HepG2 (cell line): Measurements from ENCODE around the gene SLC16A3. TPM values are rescaled to one million over a fixed set of nuclear protein-coding genes. Genes with fewer than 3 reads are reported as not detected.
A peak's percentile ranks its signal among the peaks of the same experiment; 100 is the strongest.

ENCODE experiments used
- CHD2 ChIP-seq: IDR thresholded peaks from 2 replicates; pipeline ENCODE4 v1.6.1; 2011; ENCODE audit warnings: low read depth, low read length, improper control_type of control experiment
- MAFG ChIP-seq: sonication (generic); formaldehyde crosslinking; IDR thresholded peaks from 2 replicates; pipeline ENCODE4 v1.5.1; 2020; ENCODE audit warnings: mild to moderate bottlenecking, missing genetic modification reagents
- MAFK ChIP-seq, 2 experiments: IDR thresholded peaks in 1 of 2; conservative IDR thresholded peaks in 1 of 2; 2 replicates each; pipeline ENCODE4 v1.6.1; 2011; ENCODE audit warnings: improper control_type of control experiment in 2 of 2, low read length in 2 of 2
- POGZ ChIP-seq: sonication (generic); formaldehyde crosslinking; IDR thresholded peaks from 2 replicates; pipeline ENCODE4 v1.4.0; 2020; ENCODE audit warnings: mild to moderate bottlenecking, missing genetic modification reagents
- SP4 ChIP-seq: sonication (generic); formaldehyde crosslinking; IDR thresholded peaks from 2 replicates; pipeline ENCODE4 v1.8.1; 2023; ENCODE audit warnings: mild to moderate bottlenecking, missing genetic modification reagents
- SP5 ChIP-seq: IDR thresholded peaks from 2 replicates; pipeline ENCODE4 v1.6.1; 2016; ENCODE audit warnings: low read depth, borderline replicate concordance
- TMF1 ChIP-seq: sonication (generic); formaldehyde crosslinking; IDR thresholded peaks from 2 replicates; pipeline ENCODE4 v1.8.1; 2022; ENCODE audit warnings: low read depth, missing genetic modification reagents
- ZBTB38 ChIP-seq: sonication (generic); formaldehyde crosslinking; IDR thresholded peaks from 2 replicates; pipeline ENCODE4 v1.5.1; 2020; ENCODE audit warnings: mild to moderate bottlenecking, missing genetic modification reagents
- ZFP36 ChIP-seq: fragments of 150-350 bp; IDR thresholded peaks from 2 replicates; pipeline ENCODE4 v1.6.1; 2018; ENCODE audit warnings: borderline replicate concordance, low read length, low read depth; ENCODE audit not compliant: partially characterized antibody
- ZNF546 ChIP-seq: sonication (generic); formaldehyde crosslinking; conservative IDR thresholded peaks from 2 replicates; pipeline ENCODE4 v1.8.1; 2023; ENCODE audit warnings: mild to moderate bottlenecking, missing genetic modification reagents
- ZNF589 ChIP-seq: sonication (generic); formaldehyde crosslinking; conservative IDR thresholded peaks from 2 replicates; pipeline ENCODE4 v1.8.0; 2022; ENCODE audit warnings: mild to moderate bottlenecking, moderate library complexity, missing genetic modification reagents
- ZNF773 ChIP-seq: sonication (generic); formaldehyde crosslinking; IDR thresholded peaks from 2 replicates; pipeline ENCODE4 v1.4.0; 2020; ENCODE audit warnings: missing genetic modification reagents, borderline replicate concordance
- ZNF790 ChIP-seq: sonication (generic); formaldehyde crosslinking; IDR thresholded peaks from 2 replicates; pipeline ENCODE4 v1.8.0; 2022; ENCODE audit warnings: missing genetic modification reagents, mild to moderate bottlenecking, borderline replicate concordance
- polyA plus RNA-seq, 8 experiments: library from polyadenylated mRNA; depleted of rRNA in 3 of 8; stranded (reverse) in 7 of 8; unstranded in 1 of 8; fragments of >200 nt; fragmentation: Illumina TruSeq in 4 of 8; extraction: Trizol in 4 of 8; gene quantifications; 2 replicates each; pipeline versions ENCODE4 v1.2.1 to v1.2.3, GENCODE V29; 2011 to 2016; ENCODE audit warnings: low read depth in 4 of 8, missing spikeins in 1 of 8, mixed read lengths in 1 of 8; ENCODE audit not compliant: insufficient read depth in 1 of 8
- total RNA-seq, 5 experiments: library from RNA; depleted of rRNA; stranded (reverse); fragments of >200 nt; fragmentation: Illumina TruSeq; extraction: Trizol; gene quantifications; 2 replicates each; pipeline ENCODE4 v1.2.3, GENCODE V29; 2016; ENCODE audit warnings: low read depth in 1 of 5
- TF ChIP-seq, protein P1 (sequence below): sonication (generic); formaldehyde crosslinking; IDR thresholded peaks from 2 replicates; pipeline ENCODE4 v1.4.0; 2020; ENCODE audit warnings: missing genetic modification reagents, borderline replicate concordance
- TF ChIP-seq, protein P2 (sequence below): IDR thresholded peaks from 2 replicates; pipeline ENCODE4 v1.6.1; 2012; ENCODE audit warnings: low read depth, low read length, improper control_type of control experiment
- TF ChIP-seq, protein P3 (sequence below): sonication (generic); formaldehyde crosslinking; IDR thresholded peaks from 2 replicates; pipeline ENCODE4 v1.5.1; 2020; ENCODE audit warnings: missing genetic modification reagents, mild to moderate bottlenecking, borderline replicate concordance

SLC16A3 gene
- total and polyA plus RNA-seq, 2 of the 13 experiments (the other 11 are each of a cell fraction or from before 2014, with no cell fraction given) = 242 to 349 TPM

DNA sequence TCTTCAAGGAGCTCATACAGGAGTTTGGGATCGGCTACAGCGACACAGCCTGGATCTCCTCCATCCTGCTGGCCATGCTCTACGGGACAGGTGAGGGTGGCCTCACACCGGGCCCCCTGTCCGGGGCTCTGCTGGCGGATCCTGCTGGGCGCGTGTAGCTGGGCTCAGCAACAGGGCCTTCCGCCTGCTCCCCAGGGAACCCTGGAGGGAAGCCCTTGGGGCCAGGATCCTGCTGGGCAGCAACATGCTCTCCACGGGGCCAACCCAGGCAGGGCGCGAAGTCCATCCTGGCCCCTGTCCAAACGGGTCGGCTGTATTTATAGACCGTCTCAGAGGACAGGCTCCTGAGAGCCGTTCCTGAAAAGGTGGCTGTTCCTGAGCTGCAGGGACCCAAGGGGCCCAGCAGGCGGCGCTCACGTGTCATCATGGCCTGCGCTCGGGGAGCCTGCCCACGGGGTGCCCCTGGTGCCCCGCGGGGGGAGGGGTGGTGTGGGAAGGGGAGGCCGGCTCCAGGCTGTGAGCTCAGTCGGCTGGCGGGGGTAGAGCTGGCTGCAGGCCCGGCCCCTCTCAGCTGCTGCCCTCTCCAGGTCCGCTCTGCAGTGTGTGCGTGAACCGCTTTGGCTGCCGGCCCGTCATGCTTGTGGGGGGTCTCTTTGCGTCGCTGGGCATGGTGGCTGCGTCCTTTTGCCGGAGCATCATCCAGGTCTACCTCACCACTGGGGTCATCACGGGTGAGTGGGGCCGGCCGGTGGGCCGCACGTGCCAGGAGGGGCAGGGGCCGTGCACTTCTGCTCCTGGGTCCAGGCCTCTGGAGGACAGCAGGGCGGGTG is 7.5 kb downstream of the SLC16A3 start (continued):
- TF ChIP-seq, protein P1, sequence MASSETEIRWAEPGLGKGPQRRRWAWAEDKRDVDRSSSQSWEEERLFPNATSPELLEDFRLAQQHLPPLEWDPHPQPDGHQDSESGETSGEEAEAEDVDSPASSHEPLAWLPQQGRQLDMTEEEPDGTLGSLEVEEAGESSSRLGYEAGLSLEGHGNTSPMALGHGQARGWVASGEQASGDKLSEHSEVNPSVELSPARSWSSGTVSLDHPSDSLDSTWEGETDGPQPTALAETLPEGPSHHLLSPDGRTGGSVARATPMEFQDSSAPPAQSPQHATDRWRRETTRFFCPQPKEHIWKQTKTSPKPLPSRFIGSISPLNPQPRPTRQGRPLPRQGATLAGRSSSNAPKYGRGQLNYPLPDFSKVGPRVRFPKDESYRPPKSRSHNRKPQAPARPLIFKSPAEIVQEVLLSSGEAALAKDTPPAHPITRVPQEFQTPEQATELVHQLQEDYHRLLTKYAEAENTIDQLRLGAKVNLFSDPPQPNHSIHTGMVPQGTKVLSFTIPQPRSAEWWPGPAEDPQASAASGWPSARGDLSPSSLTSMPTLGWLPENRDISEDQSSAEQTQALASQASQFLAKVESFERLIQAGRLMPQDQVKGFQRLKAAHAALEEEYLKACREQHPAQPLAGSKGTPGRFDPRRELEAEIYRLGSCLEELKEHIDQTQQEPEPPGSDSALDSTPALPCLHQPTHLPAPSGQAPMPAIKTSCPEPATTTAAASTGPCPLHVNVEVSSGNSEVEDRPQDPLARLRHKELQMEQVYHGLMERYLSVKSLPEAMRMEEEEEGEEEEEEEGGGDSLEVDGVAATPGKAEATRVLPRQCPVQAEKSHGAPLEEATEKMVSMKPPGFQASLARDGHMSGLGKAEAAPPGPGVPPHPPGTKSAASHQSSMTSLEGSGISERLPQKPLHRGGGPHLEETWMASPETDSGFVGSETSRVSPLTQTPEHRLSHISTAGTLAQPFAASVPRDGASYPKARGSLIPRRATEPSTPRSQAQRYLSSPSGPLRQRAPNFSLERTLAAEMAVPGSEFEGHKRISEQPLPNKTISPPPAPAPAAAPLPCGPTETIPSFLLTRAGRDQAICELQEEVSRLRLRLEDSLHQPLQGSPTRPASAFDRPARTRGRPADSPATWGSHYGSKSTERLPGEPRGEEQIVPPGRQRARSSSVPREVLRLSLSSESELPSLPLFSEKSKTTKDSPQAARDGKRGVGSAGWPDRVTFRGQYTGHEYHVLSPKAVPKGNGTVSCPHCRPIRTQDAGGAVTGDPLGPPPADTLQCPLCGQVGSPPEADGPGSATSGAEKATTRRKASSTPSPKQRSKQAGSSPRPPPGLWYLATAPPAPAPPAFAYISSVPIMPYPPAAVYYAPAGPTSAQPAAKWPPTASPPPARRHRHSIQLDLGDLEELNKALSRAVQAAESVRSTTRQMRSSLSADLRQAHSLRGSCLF (CRISPR knock-in tag) = peak; percentile 85; the same call in 1 of the 2 replicates
- TF ChIP-seq ZNF546 (CRISPR knock-in tag) = peak; percentile 98
- TF ChIP-seq, protein P2, sequence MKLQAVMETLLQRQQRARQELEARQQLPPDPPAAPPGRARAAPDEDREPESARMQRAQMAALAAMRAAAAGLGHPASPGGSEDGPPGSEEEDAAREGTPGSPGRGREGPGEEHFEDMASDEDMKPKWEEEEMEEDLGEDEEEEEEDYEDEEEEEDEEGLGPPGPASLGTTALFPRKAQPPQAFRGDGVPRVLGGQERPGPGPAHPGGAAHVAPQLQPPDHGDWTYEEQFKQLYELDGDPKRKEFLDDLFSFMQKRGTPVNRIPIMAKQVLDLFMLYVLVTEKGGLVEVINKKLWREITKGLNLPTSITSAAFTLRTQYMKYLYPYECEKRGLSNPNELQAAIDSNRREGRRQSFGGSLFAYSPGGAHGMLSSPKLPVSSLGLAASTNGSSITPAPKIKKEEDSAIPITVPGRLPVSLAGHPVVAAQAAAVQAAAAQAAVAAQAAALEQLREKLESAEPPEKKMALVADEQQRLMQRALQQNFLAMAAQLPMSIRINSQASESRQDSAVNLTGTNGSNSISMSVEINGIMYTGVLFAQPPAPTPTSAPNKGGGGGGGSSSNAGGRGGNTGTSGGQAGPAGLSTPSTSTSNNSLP = 0 out of 2 replicates have a peak, but pooled peaks have one; percentile 15
- TF ChIP-seq, protein P3, sequence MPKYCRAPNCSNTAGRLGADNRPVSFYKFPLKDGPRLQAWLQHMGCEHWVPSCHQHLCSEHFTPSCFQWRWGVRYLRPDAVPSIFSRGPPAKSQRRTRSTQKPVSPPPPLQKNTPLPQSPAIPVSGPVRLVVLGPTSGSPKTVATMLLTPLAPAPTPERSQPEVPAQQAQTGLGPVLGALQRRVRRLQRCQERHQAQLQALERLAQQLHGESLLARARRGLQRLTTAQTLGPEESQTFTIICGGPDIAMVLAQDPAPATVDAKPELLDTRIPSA (CRISPR knock-in tag) = peak; percentile 90; the same call in 1 of the 2 replicates
- 0 out of 2 replicates have a peak, but pooled peaks have one; percentile 8 for TF ChIP-seq CHD2
- TF ChIP-seq ZFP36 = no peak
- TF ChIP-seq SP4 (CRISPR knock-in tag) = peak; percentile 64; the same call in 1 of the 2 replicates
- no peak for TF ChIP-seq ZNF589
- peak; percentile 98 for TF ChIP-seq TMF1 (CRISPR knock-in tag)
- 0 out of 2 replicates have a peak, but pooled peaks have one; percentile 60 for TF ChIP-seq MAFG (CRISPR knock-in tag)
- TF ChIP-seq ZNF790 = peak; percentile 84; the same call in 1 of the 2 replicates
- TF ChIP-seq SP5 (CRISPR knock-in tag) = peak; percentile 65; the same call in 1 of the 2 replicates
- peak; percentile 80; the same call in 1 of the 2 replicates for TF ChIP-seq ZNF773 (CRISPR knock-in tag)
- TF ChIP-seq POGZ (CRISPR knock-in tag) = peak; percentile 52; the same call in 1 of the 2 replicates
- no peak for TF ChIP-seq MAFK (conservative IDR thresholded peaks at IDR 0.05 in 1 of 2, IDR thresholded peaks at IDR 0.05 in 1 of 2; ENCODE audit: low read length in 2 of 2)
- peak; percentile 100 for TF ChIP-seq ZBTB38
